ENCODE data around the gene RFX3.
"Not testable (repeated sequence)": the region's sequence is repeated elsewhere in the genome, so short reads cannot be mapped to it uniquely, and the experiment has no call there.

The RFX3 gene

GRCh38 chr9:3330792-3331420, 194.9 kb downstream of the RFX3 start:
- Histone ChIP-seq H3K4me3 (ENCODE audit: control insufficient read depth in 1 of 7, extremely low read depth in 1 of 7, insufficient read depth in 4 of 7, low read depth in 2 of 7, low read length in 6 of 7) (no peak overlapping the region), H3K4me1 (ENCODE audit: control extremely low read depth in 1 of 4, control insufficient read depth in 4 of 4, insufficient read depth in 4 of 4, low read length in 3 of 4) (no peaks in the 10 kb centered on the region), H3K9me3 (ENCODE audit: control extremely low read depth in 1 of 5, control insufficient read depth in 4 of 5, insufficient read depth in 2 of 5, low read depth in 1 of 5, low read length in 4 of 5) (no peaks in the 10 kb centered on the region), H3K36me3 (ENCODE audit: control insufficient read depth in 4 of 4, insufficient read depth in 4 of 4, low read length in 3 of 4) (peaks cover 0 to 8% (median 0%) of the 10 kb centered on the region in 4 experiments), H3K27ac (ENCODE audit: insufficient read depth in 1 of 2, low read depth in 1 of 2, low read length in 2 of 2, poor library complexity in 1 of 2, severe bottlenecking in 2 of 2) (no peak overlapping the region), H3K27me3 (replicated peaks in 2 of 5; ENCODE audit: control insufficient read depth in 4 of 5, insufficient read depth in 5 of 5, low read length in 4 of 5) (no peaks in the 10 kb centered on the region)
- ChIA-PET CTCF (interaction anchor here (0.6 to 1.9 kb wide), 13 partner anchors 9 to 1061 kb away, joined by 3 to 13 read pairs (median 3); no protein-coding TSS in a partner anchor), POLR2A (no interaction called here)
- DNase-seq: no peak

- ChIA-PET POLR2A (no interaction called here), CTCF (interaction anchor here (1.2 to 1.9 kb wide), 2 partner anchors 10 to 111 kb away, joined by 5 read pairs; no protein-coding TSS in a partner anchor)
- no peaks in the 10 kb centered on the region for H3K27me3 ChIP-seq (replicated peaks in 2 of 5; ENCODE audit: control insufficient read depth in 4 of 5, insufficient read depth in 5 of 5, low read length in 4 of 5)
- WGBS (ENCODE audit: insufficient coverage): no CpG with 5 or more reads among the region's 2 CpGs
- no peak overlapping the region for H3K27ac ChIP-seq (ENCODE audit: insufficient read depth in 1 of 2, low read depth in 1 of 2, low read length in 2 of 2, poor library complexity in 1 of 2, severe bottlenecking in 2 of 2)
- no peak overlapping the region for H3K4me3 ChIP-seq (ENCODE audit: control insufficient read depth in 1 of 7, extremely low read depth in 1 of 7, insufficient read depth in 4 of 7, low read depth in 2 of 7, low read length in 6 of 7)
- no peak for DNase-seq
- no peaks in the 10 kb centered on the region for H3K4me1 ChIP-seq (ENCODE audit: control extremely low read depth in 1 of 4, control insufficient read depth in 4 of 4, insufficient read depth in 4 of 4, low read length in 3 of 4)
- no peaks in the 10 kb centered on the region for H3K9me3 ChIP-seq (ENCODE audit: control extremely low read depth in 1 of 5, control insufficient read depth in 4 of 5, insufficient read depth in 2 of 5, low read depth in 1 of 5, low read length in 4 of 5)
- peaks cover 0 to 8% (median 0%) of the 10 kb centered on the region in 4 experiments for H3K36me3 ChIP-seq (ENCODE audit: control insufficient read depth in 4 of 4, insufficient read depth in 4 of 4, low read length in 3 of 4)
Measured at GRCh38 chr9:3329361-3329760, 196.4 kb downstream of the RFX3 start.

- POLR2A ChIA-PET: no interaction called here
- H3K36me3 ChIP-seq (ENCODE audit: control insufficient read depth in 4 of 4, insufficient read depth in 4 of 4, low read length in 3 of 4): peaks cover 0 to 4% (median 0%) of the 10 kb centered on the region in 4 experiments
- CTCF ChIA-PET: interaction anchor here (1.0 kb wide), 1 partner anchor 81 kb away, joined by 3 read pairs; no protein-coding TSS in a partner anchor
- no peak for DNase-seq
- H3K9me3 ChIP-seq (ENCODE audit: control extremely low read depth in 1 of 5, control insufficient read depth in 4 of 5, insufficient read depth in 2 of 5, low read depth in 1 of 5, low read length in 4 of 5): no peaks in the 10 kb centered on the region
- no peak overlapping the region for H3K4me3 ChIP-seq (ENCODE audit: control insufficient read depth in 1 of 7, extremely low read depth in 1 of 7, insufficient read depth in 4 of 7, low read depth in 2 of 7, low read length in 6 of 7)
- H3K4me1 ChIP-seq (ENCODE audit: control extremely low read depth in 1 of 4, control insufficient read depth in 4 of 4, insufficient read depth in 4 of 4, low read length in 3 of 4): no peaks in the 10 kb centered on the region
- WGBS (ENCODE audit: insufficient coverage): 29% methylated on average over 2 of the region's 2 CpGs
- no peak overlapping the region for H3K27ac ChIP-seq (ENCODE audit: insufficient read depth in 1 of 2, low read depth in 1 of 2, low read length in 2 of 2, poor library complexity in 1 of 2, severe bottlenecking in 2 of 2)
- H3K27me3 ChIP-seq (replicated peaks in 2 of 5; ENCODE audit: control insufficient read depth in 4 of 5, insufficient read depth in 5 of 5, low read length in 4 of 5): no peaks in the 10 kb centered on the region
Measured at GRCh38 chr9:3323714-3324113, 202.1 kb downstream of the RFX3 start.

GRCh38 chr9:3321186-3321585, 204.6 kb downstream of the RFX3 start:
- Histone ChIP-seq H3K4me3 (ENCODE audit: control insufficient read depth in 1 of 7, extremely low read depth in 1 of 7, insufficient read depth in 4 of 7, low read depth in 2 of 7, low read length in 6 of 7) (no peak overlapping the region), H3K9me3 (ENCODE audit: control extremely low read depth in 1 of 5, control insufficient read depth in 4 of 5, insufficient read depth in 2 of 5, low read depth in 1 of 5, low read length in 4 of 5) (no peaks in the 10 kb centered on the region), H3K27ac (ENCODE audit: insufficient read depth in 1 of 2, low read depth in 1 of 2, low read length in 2 of 2, poor library complexity in 1 of 2, severe bottlenecking in 2 of 2) (no peak overlapping the region), H3K27me3 (replicated peaks in 2 of 5; ENCODE audit: control insufficient read depth in 4 of 5, insufficient read depth in 5 of 5, low read length in 4 of 5) (no peaks in the 10 kb centered on the region), H3K36me3 (ENCODE audit: control insufficient read depth in 4 of 4, insufficient read depth in 4 of 4, low read length in 3 of 4) (peaks cover 0 to 2% (median 0%) of the 10 kb centered on the region in 4 experiments), H3K4me1 (ENCODE audit: control extremely low read depth in 1 of 4, control insufficient read depth in 4 of 4, insufficient read depth in 4 of 4, low read length in 3 of 4) (no peaks in the 10 kb centered on the region)
- POLR2A ChIA-PET: no interaction called here
- CTCF ChIA-PET: no interaction called here
- no peak for DNase-seq
- no CpG with 5 or more reads among the region's 4 CpGs for WGBS (ENCODE audit: insufficient coverage)

GRCh38 chr9:3312595-3312994, 213.2 kb downstream of the RFX3 start:
- POLR2A ChIA-PET: not testable (repeated sequence)
- 96% methylated on average over 8 of the region's 9 CpGs for WGBS (ENCODE audit: insufficient coverage)
- CTCF ChIA-PET: interaction anchor here (0.7 kb wide), 1 partner anchor 19 kb away, joined by 3 read pairs; no protein-coding TSS in a partner anchor

GRCh38 chr9:3308609-3309008, 217.2 kb downstream of the RFX3 start:
- H3K9me3 ChIP-seq (ENCODE audit: control extremely low read depth in 1 of 5, control insufficient read depth in 4 of 5, insufficient read depth in 2 of 5, low read depth in 1 of 5, low read length in 4 of 5): no peaks in the 10 kb centered on the region
- no peaks in the 10 kb centered on the region for H3K4me1 ChIP-seq (ENCODE audit: control extremely low read depth in 1 of 4, control insufficient read depth in 4 of 4, insufficient read depth in 4 of 4, low read length in 3 of 4)
- CTCF ChIA-PET: no interaction called here
- 100% methylated on average over 2 of the region's 2 CpGs for WGBS (ENCODE audit: insufficient coverage)
- H3K27me3 ChIP-seq (replicated peaks in 2 of 5; ENCODE audit: control insufficient read depth in 4 of 5, insufficient read depth in 5 of 5, low read length in 4 of 5): no peaks in the 10 kb centered on the region
- no peak overlapping the region for H3K4me3 ChIP-seq (ENCODE audit: control insufficient read depth in 1 of 7, extremely low read depth in 1 of 7, insufficient read depth in 4 of 7, low read depth in 2 of 7, low read length in 6 of 7)
- POLR2A ChIA-PET: no interaction called here
- no peak for DNase-seq
- H3K27ac ChIP-seq (ENCODE audit: insufficient read depth in 1 of 2, low read depth in 1 of 2, low read length in 2 of 2, poor library complexity in 1 of 2, severe bottlenecking in 2 of 2): no peak overlapping the region
- peaks cover 0 to 4% (median 3%) of the 10 kb centered on the region in 4 experiments for H3K36me3 ChIP-seq (ENCODE audit: control insufficient read depth in 4 of 4, insufficient read depth in 4 of 4, low read length in 3 of 4)

More at GRCh38 chr9:3312595-3312994, 213.2 kb downstream of the RFX3 start:
- H3K4me1 ChIP-seq (ENCODE audit: control extremely low read depth in 1 of 4, control insufficient read depth in 4 of 4, insufficient read depth in 4 of 4, low read length in 3 of 4); H3K27ac ChIP-seq (ENCODE audit: insufficient read depth in 1 of 2, low read depth in 1 of 2, low read length in 2 of 2, poor library complexity in 1 of 2, severe bottlenecking in 2 of 2); H3K4me3 ChIP-seq (ENCODE audit: control insufficient read depth in 1 of 7, extremely low read depth in 1 of 7, insufficient read depth in 4 of 7, low read depth in 2 of 7, low read length in 6 of 7); H3K9me3 ChIP-seq (ENCODE audit: control extremely low read depth in 1 of 5, control insufficient read depth in 4 of 5, insufficient read depth in 2 of 5, low read depth in 1 of 5, low read length in 4 of 5); DNase-seq; H3K27me3 ChIP-seq (replicated peaks in 2 of 5; ENCODE audit: control insufficient read depth in 4 of 5, insufficient read depth in 5 of 5, low read length in 4 of 5); H3K36me3 ChIP-seq (ENCODE audit: control insufficient read depth in 4 of 4, insufficient read depth in 4 of 4, low read length in 3 of 4): not testable (repeated sequence)

GRCh38 chr9:3304388-3304787, 221.4 kb downstream of the RFX3 start:
- 88% methylated on average over 1 of the region's 1 CpG for WGBS (ENCODE audit: insufficient coverage)
- H3K4me3 ChIP-seq (ENCODE audit: control insufficient read depth in 1 of 7, extremely low read depth in 1 of 7, insufficient read depth in 4 of 7, low read depth in 2 of 7, low read length in 6 of 7); H3K27me3 ChIP-seq (replicated peaks in 2 of 5; ENCODE audit: control insufficient read depth in 4 of 5, insufficient read depth in 5 of 5, low read length in 4 of 5); H3K27ac ChIP-seq (ENCODE audit: insufficient read depth in 1 of 2, low read depth in 1 of 2, low read length in 2 of 2, poor library complexity in 1 of 2, severe bottlenecking in 2 of 2); H3K36me3 ChIP-seq (ENCODE audit: control insufficient read depth in 4 of 4, insufficient read depth in 4 of 4, low read length in 3 of 4); CTCF ChIA-PET; H3K9me3 ChIP-seq (ENCODE audit: control extremely low read depth in 1 of 5, control insufficient read depth in 4 of 5, insufficient read depth in 2 of 5, low read depth in 1 of 5, low read length in 4 of 5); H3K4me1 ChIP-seq (ENCODE audit: control extremely low read depth in 1 of 4, control insufficient read depth in 4 of 4, insufficient read depth in 4 of 4, low read length in 3 of 4); POLR2A ChIA-PET: not testable (repeated sequence)
- DNase-seq: peak in 1 of 3 donors; percentile 3

Measured in common myeloid progenitor, CD34-positive (primary cell).